ENCODE measurements around the gene ZBED6. TPM values are rescaled to one million over a fixed set of nuclear protein-coding genes. Genes with fewer than 3 reads are reported as not detected.
"Not testable (repeated sequence)": the region's sequence is repeated elsewhere in the genome, so short reads cannot be mapped to it uniquely, and the experiment has no call there.

The ZBED6 gene
- total RNA-seq, 6 experiments from 2014 or later = 25.9 to 35.2 (median 30.5) TPM

GRCh38 chr1:203756036-203756435 is 39.4 kb upstream of the ZBED6 start:
- H3K27me3 Mint-ChIP-seq (ENCODE audit: insufficient read depth) = no peaks in the 10 kb centered on the region; the same call in 1 of the 2 replicates
- no peaks in the 10 kb centered on the region for H3K9me3 Mint-ChIP-seq
- no peak overlapping the region for H3K4me3 Mint-ChIP-seq
- DNase-seq = no peak
- H3K4me1 Mint-ChIP-seq (ENCODE audit: low read depth) = peaks cover 19% of the 10 kb centered on the region
- TF ChIP-seq CTCF (IDR thresholded peaks at IDR 0.05) = no peak
- H3K36me3 Mint-ChIP-seq (ENCODE audit: low read depth) = no peaks in the 10 kb centered on the region
- H3K27ac Mint-ChIP-seq = no peak overlapping the region

- peak; percentile 14 for DNase-seq
- not testable (repeated sequence) for H3K36me3 Mint-ChIP-seq (ENCODE audit: low read depth); H3K27me3 Mint-ChIP-seq (ENCODE audit: insufficient read depth); H3K9me3 Mint-ChIP-seq; H3K27ac Mint-ChIP-seq; H3K4me3 Mint-ChIP-seq
- H3K4me1 Mint-ChIP-seq (ENCODE audit: low read depth) = peaks cover 15% of the 10 kb centered on the region
These were observed 36.7 kb upstream of the ZBED6 start for GRCh38 chr1:203758749-203759148.

DNA sequence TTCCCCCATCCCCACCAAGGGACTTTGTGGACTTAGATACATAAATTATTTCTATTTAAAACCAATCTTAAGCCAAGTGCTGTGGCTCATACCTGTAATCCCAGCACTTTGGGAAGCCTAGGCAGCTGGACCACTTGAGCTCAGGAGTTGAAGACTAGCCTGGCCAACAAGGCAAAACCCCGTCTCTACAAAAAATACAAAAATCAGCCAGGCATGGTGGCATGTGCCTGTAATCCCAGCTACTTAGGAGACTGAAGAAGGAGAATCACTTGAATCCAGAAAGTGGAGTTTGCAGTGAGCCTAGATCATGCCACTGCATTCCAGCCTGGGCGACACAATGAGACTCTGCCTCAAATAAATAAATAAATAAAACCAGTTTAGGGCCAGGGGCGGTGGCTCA is 34.9 kb upstream of the ZBED6 start:
- H3K27ac Mint-ChIP-seq = no peak overlapping the region
- H3K4me3 Mint-ChIP-seq = no peak overlapping the region
- H3K4me1 Mint-ChIP-seq (ENCODE audit: low read depth) = peaks cover 15% of the 10 kb centered on the region
- no peaks in the 10 kb centered on the region for H3K9me3 Mint-ChIP-seq
- TF ChIP-seq CTCF (IDR thresholded peaks at IDR 0.05) = no peak
- no peak for DNase-seq
- peaks cover 4% of the 10 kb centered on the region for H3K27me3 Mint-ChIP-seq (ENCODE audit: insufficient read depth)
- H3K36me3 Mint-ChIP-seq (ENCODE audit: low read depth) = no peaks in the 10 kb centered on the region

DNA sequence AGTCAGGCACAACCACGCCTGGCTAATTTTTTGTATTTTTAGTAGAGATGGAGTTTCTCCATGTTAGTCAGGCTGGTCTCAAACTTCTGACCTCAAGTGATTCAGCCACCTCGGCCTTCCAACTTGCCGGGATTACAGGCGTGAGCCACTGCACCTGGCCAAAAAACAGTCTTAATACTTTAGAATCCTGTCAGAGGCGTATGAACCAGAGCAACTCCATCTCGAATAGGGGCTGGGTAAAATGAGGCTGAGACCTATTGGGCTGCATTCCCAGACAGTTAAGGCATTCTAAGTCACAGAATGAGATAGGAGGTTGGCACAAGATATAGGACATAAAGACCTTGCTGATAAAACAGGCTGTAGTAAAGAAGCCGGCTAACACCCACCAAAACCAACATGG is 33.5 kb upstream of the ZBED6 start:
- not testable (repeated sequence) for H3K36me3 Mint-ChIP-seq (ENCODE audit: low read depth); H3K27me3 Mint-ChIP-seq (ENCODE audit: insufficient read depth); H3K4me3 Mint-ChIP-seq; DNase-seq; H3K4me1 Mint-ChIP-seq (ENCODE audit: low read depth); H3K9me3 Mint-ChIP-seq; H3K27ac Mint-ChIP-seq

DNA sequence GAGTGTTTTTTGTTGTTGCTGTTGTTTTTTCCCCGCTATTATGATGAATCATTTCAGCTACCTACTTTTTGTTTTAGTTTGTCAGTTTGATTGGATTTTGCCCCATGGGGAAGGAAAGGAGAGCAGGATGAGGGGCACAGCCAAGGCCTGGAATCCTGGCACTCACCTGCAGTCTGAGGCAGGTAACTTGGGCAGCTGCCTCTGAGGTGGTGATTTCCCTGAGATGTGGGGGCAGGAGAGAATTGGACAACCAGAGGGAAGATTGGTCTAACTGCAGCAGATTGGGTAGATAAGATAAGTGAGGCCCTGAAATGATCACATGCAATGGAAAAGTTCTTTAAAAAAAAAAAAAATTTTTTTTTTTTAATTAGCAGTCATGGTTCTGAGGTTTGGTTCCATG is 31.9 kb upstream of the ZBED6 start:
- H3K36me3 Mint-ChIP-seq (ENCODE audit: low read depth) = no peaks in the 10 kb centered on the region
- H3K4me1 Mint-ChIP-seq (ENCODE audit: low read depth) = peaks cover 5% of the 10 kb centered on the region
- DNase-seq = no peak
- no peaks in the 10 kb centered on the region for H3K9me3 Mint-ChIP-seq
- peaks cover 4% of the 10 kb centered on the region for H3K27me3 Mint-ChIP-seq (ENCODE audit: insufficient read depth)
- no peak overlapping the region for H3K4me3 Mint-ChIP-seq
- no peak overlapping the region for H3K27ac Mint-ChIP-seq
- no peak for TF ChIP-seq CTCF (IDR thresholded peaks at IDR 0.05)

DNA sequence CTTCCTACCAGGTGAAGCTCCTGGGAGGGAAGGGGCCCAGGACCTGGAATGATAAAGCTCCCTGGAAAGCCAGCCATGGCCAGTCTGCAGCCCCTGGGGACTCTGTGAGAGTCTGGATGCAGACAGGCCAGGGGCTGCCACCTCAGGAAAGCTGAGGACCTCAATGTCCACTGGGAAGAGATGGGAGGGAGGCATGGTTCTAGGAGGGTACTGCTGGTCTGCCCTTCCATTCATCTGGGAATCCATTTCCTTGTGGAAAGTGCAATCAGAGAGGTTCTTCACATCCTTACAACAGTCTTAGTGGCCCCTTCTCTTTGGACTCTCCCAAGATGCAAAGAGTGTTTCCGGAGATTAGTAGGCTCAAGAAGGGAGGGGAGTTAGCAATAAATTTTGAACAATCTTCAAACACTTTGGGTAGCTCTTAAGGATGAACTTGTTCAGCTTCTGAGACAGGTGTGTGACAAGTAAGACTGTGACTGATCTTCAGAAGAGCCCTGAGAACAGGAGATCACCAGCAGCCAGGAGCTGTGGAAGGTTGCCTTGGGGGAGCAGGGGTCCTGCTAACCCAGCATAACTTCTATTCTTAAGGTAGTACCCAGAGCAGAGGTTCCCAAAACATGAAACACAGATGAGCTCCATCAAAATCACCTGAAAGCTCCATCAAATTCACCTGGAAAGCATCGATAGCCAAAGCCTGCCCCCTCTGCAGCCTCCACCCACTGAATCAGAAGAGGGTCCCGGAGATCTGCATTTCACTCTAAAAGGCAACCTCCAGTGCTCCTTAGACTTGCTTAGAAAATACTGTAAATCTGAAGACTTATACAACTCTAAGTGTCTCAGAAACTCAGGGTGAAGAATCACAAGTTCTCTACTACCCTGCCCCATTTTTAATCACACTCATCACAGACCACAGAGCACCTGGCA is 31.1 kb upstream of the ZBED6 start:
- no peak for TF ChIP-seq CTCF (IDR thresholded peaks at IDR 0.05)
- Mint-ChIP-seq H3K27me3 (ENCODE audit: insufficient read depth) (peaks cover 4% of the 10 kb centered on the region), H3K9me3 (no peaks in the 10 kb centered on the region), H3K36me3 (ENCODE audit: low read depth) (no peaks in the 10 kb centered on the region), H3K27ac (no peak overlapping the region), H3K4me1 (ENCODE audit: low read depth) (peaks cover 12% of the 10 kb centered on the region), H3K4me3 (no peak overlapping the region)
- no peak for DNase-seq
